HCT116 (cell line): ENCODE data around the gene ERBB2. TPM values are rescaled to one million over a fixed set of nuclear protein-coding genes. Genes with fewer than 3 reads are reported as not detected.

Source experiments
- ATAC-seq: fragments of 200-7000 bp; cut with Tn5 transposase; 2 replicates; pipeline ENCODE4 v1.9.1; 2020; ENCODE audit warnings: mild to moderate bottlenecking, moderate library complexity
- BruUV-seq: library from RNA; stranded (reverse); fragments of 400-500 nt; replicated peaks from 2 replicates; lab custom pipeline; 2021; lab: Mats Ljungman, UMichigan
- CTCF ChIA-PET: fragments of 300-600 bp; sonication (Branson Sonifier 250); formaldehyde crosslinking; loops from one replicate; lab custom pipeline; 2021; ENCODE audit warnings: antibody characterized with exemption; lab: Charles Lee
- POLR2A ChIA-PET: fragments of 300-600, 350-600 bp; sonication (Branson Sonifier 250); formaldehyde crosslinking; loops from one replicate; lab custom pipeline; 2021; ENCODE audit warnings: antibody characterized with exemption; lab: Charles Lee
- RAD21 ChIA-PET, 2 experiments: fragments of 300-600 bp; sonication (Branson Sonifier 250); formaldehyde crosslinking; loops; one replicate each; lab custom pipeline; 2023; ENCODE audit warnings: low total read pairs in 2 of 2; ENCODE audit not compliant: uncharacterized antibody in 2 of 2, unreplicated experiment in 2 of 2, low non-redundant PET in 1 of 2; lab: Charles Lee
- DNase-seq: peaks from one replicate; pipeline ENCODE4 v3.0.0-alpha.2; 2010; ENCODE audit warnings: low read depth, low spot score
- H2AFZ ChIP-seq: fragments of 200-600 bp; shearing (Covaris generic), sonication (generic); 2 replicates; pipeline ENCODE4 v1.6.1; 2017; ENCODE audit warnings: low read depth, mixed run types, mixed read lengths, antibody characterized with exemption, low read length; ENCODE audit not compliant: poor library complexity, severe bottlenecking
- H3K27ac ChIP-seq: 2 replicates; pipeline ENCODE4 v1.5.1; 2012; ENCODE audit warnings: low read depth, low read length
- H3K27me3 ChIP-seq: fragments of 200-600 bp; sonication (generic); 2 replicates; pipeline ENCODE4 v1.6.1; 2016; ENCODE audit warnings: mixed run types, low read length, mixed read lengths; ENCODE audit not compliant: insufficient read depth
- H3K36me3 ChIP-seq, 2 experiments: fragments of 200-500 bp in 1 of 2; fragments of 200-600 bp in 1 of 2; sonication (Bioruptor generic) in 1 of 2; sonication (generic) in 1 of 2; 2 replicates each; pipeline versions ENCODE4 v1.5.1 to v1.6.1; 2014 to 2016; ENCODE audit warnings: low read length in 2 of 2, inconsistent platforms in 1 of 2, mixed read lengths in 1 of 2, mixed run types in 1 of 2; ENCODE audit not compliant: insufficient read depth in 2 of 2, control insufficient read depth in 1 of 2
- H3K4me1 ChIP-seq, 2 experiments: fragments of 200-600 bp in 1 of 2; sonication (generic) in 1 of 2; 2 replicates each; pipeline versions ENCODE4 v1.5.1 to v1.6.1; 2012 to 2017; ENCODE audit warnings: low read length in 2 of 2, inconsistent platforms in 1 of 2, mild to moderate bottlenecking in 1 of 2, mixed read lengths in 1 of 2, mixed run types in 1 of 2, moderate library complexity in 1 of 2; ENCODE audit not compliant: insufficient read depth in 2 of 2, control insufficient read depth in 1 of 2
- H3K4me2 ChIP-seq: fragments of 200-600 bp; sonication (generic); 2 replicates; pipeline ENCODE4 v1.6.1; 2017; ENCODE audit warnings: mixed run types, low read length, mixed read lengths
- H3K4me3 ChIP-seq, 2 experiments: fragments of 200-600 bp in 1 of 2; sonication (generic) in 1 of 2; replicated peaks in 1 of 2; 2 replicates each; pipeline ENCODE4 v1.5.1; 2011 to 2016; ENCODE audit warnings: low read length in 2 of 2, control low read depth in 1 of 2, low read depth in 1 of 2, mild to moderate bottlenecking in 1 of 2, mixed read lengths in 1 of 2, mixed run types in 1 of 2
- H3K79me2 ChIP-seq: fragments of 200-600 bp; sonication (generic); 2 replicates; pipeline ENCODE4 v1.6.1; 2017; ENCODE audit warnings: mild to moderate bottlenecking, mixed run types, low read length, moderate library complexity, mixed read lengths; ENCODE audit not compliant: insufficient read depth
- H3K9ac ChIP-seq: fragments of 200-600 bp; sonication (generic); 2 replicates; pipeline ENCODE4 v1.6.1; 2016; ENCODE audit warnings: low read length, mixed read lengths
- H3K9me2 ChIP-seq: fragments of 200-600 bp; sonication (generic), shearing (Covaris generic); 2 replicates; pipeline ENCODE4 v1.6.1; 2017; ENCODE audit warnings: mixed run types, mild to moderate bottlenecking, moderate library complexity; ENCODE audit not compliant: insufficient read depth
- H3K9me3 ChIP-seq, 2 experiments: fragments of 200-500 bp in 1 of 2; fragments of 200-600 bp in 1 of 2; sonication (Bioruptor generic) in 1 of 2; sonication (generic) in 1 of 2; 2 replicates each; pipeline ENCODE4 v1.6.1; 2014 to 2017; ENCODE audit warnings: low read length in 2 of 2, mixed read lengths in 2 of 2, inconsistent platforms in 1 of 2, low read depth in 1 of 2, mild to moderate bottlenecking in 1 of 2, mixed run types in 1 of 2, moderate library complexity in 1 of 2; ENCODE audit not compliant: control insufficient read depth in 1 of 2, insufficient read depth in 1 of 2
- H4K20me1 ChIP-seq: fragments of 200-600 bp; sonication (generic), shearing (Covaris generic); 2 replicates; pipeline ENCODE4 v1.6.1; 2017; ENCODE audit warnings: mixed run types, mild to moderate bottlenecking, moderate library complexity; ENCODE audit not compliant: insufficient read depth
- ELF1 ChIP-seq: IDR thresholded peaks from 2 replicates; pipeline ENCODE4 v1.6.1; 2012; ENCODE audit warnings: low read depth, borderline replicate concordance
- FOSL1 ChIP-seq: IDR thresholded peaks from 2 replicates; pipeline ENCODE4 v1.6.1; 2012; ENCODE audit warnings: low read depth
- JUND ChIP-seq: IDR thresholded peaks from 2 replicates; pipeline ENCODE4 v1.6.1; 2012
- ZNF274 ChIP-seq: fragments of 200-500 bp; sonication (Bioruptor generic); IDR thresholded peaks from 2 replicates; pipeline ENCODE4 v1.6.1; 2014; ENCODE audit warnings: mild to moderate bottlenecking, low read depth, low read length, inconsistent platforms
- intact Hi-C: fragments of 100-400 bp; cut with micrococcal nuclease; formaldehyde crosslinking; loops from 2 replicates; pipeline ENCODE4 v1.10.0; 2022
- total RNA-seq: library from RNA; stranded (reverse); gene quantifications from one replicate; pipeline ENCODE4 v1.2.1, GENCODE V29; 2021; ENCODE audit not compliant: unreplicated experiment

ERBB2 gene
- total RNA-seq, 1 experiment from 2014 or later, result 75.8 TPM

- TF ChIP-seq JUND, result no peak
- CTCF ChIA-PET, result no interaction called here
- H3K4me2 ChIP-seq, result no peak overlapping the region
- no peak overlapping the region for H3K27ac ChIP-seq
- intact Hi-C loops, result no loop called here
- H3K9me2 ChIP-seq, result no peaks in the 10 kb centered on the region
- no peak overlapping the region for H3K4me3 ChIP-seq
- no peak overlapping the region for H2AFZ ChIP-seq
- ATAC-seq (no peak), DNase-seq (no peak)
- no peak overlapping the region for H3K9ac ChIP-seq
- no peaks in the 10 kb centered on the region for H4K20me1 ChIP-seq
- peaks cover 11 to 13% of the 10 kb centered on the region in 2 experiments; a peak in 2 of 4 replicates for H3K36me3 ChIP-seq
- POLR2A ChIA-PET, result no interaction called here
- no TSS peak for BruUV-seq
- no peaks in the 10 kb centered on the region for H3K27me3 ChIP-seq
- RAD21 ChIA-PET, result no interaction called here
- H3K4me1 ChIP-seq, result peaks cover 19 to 36% of the 10 kb centered on the region in 2 experiments
- H3K9me3 ChIP-seq, result no peaks in the 10 kb centered on the region
- H3K79me2 ChIP-seq, result peaks cover 22% of the 10 kb centered on the region; the same call in 1 of the 2 replicates
These were observed 43.1 kb downstream of the ERBB2 start for GRCh38 chr17:39742856-39743436.

- no peak overlapping the region for H2AFZ ChIP-seq
- no peaks in the 10 kb centered on the region for H3K9me3 ChIP-seq
- H3K79me2 ChIP-seq, result peaks cover 18% of the 10 kb centered on the region; the same call in 1 of the 2 replicates
- H4K20me1 ChIP-seq, result no peaks in the 10 kb centered on the region
- RAD21 ChIA-PET, result no interaction called here
- peaks cover 19 to 23% of the 10 kb centered on the region in 2 experiments for H3K4me1 ChIP-seq
- no peaks in the 10 kb centered on the region for H3K27me3 ChIP-seq
- no peak overlapping the region for H3K27ac ChIP-seq
- CTCF ChIA-PET, result no interaction called here
- BruUV-seq, result no TSS peak
- H3K9me2 ChIP-seq, result no peaks in the 10 kb centered on the region
- TF ChIP-seq FOSL1, result no peak
- no peak for TF ChIP-seq ZNF274
- no peak for TF ChIP-seq ELF1
- TF ChIP-seq, all 23 proteins: peak for 0
- no peak overlapping the region for H3K4me3 ChIP-seq
- no peak overlapping the region for H3K4me2 ChIP-seq
- no peak for DNase-seq
- intact Hi-C loops, result no loop called here
- peaks cover 11 to 13% of the 10 kb centered on the region in 2 experiments; a peak in 2 of 4 replicates for H3K36me3 ChIP-seq
- no peak for ATAC-seq
- H3K9ac ChIP-seq, result no peak overlapping the region
- POLR2A ChIA-PET, result interaction anchor here (0.6 to 1.3 kb wide), 2 partner anchors 9 to 20 kb away, joined by 3 to 4 read pairs; no protein-coding TSS in a partner anchor
These were observed 44.4 kb downstream of the ERBB2 start for GRCh38 chr17:39744075-39744835.
